Endothelial cell of umbilical vein (primary cell): Measurements from ENCODE around the gene BRSK1. TPM values are rescaled to one million over a fixed set of nuclear protein-coding genes. Genes with fewer than 3 reads are reported as not detected.

Experiments used
- BruUV-seq: library from RNA; stranded (reverse); fragments of 400-500 nt; replicated peaks from 2 replicates; lab custom pipeline; 2021; lab: Mats Ljungman, UMichigan
- CTCF ChIA-PET: fragments of 300-600, 350-600 bp; sonication (Branson Sonifier 250); formaldehyde crosslinking; loops from one replicate; lab custom pipeline; 2021; ENCODE audit warnings: antibody characterized with exemption, inconsistent platforms; lab: Charles Lee
- POLR2A ChIA-PET: fragments of 300-600, 350-600 bp; sonication (Branson Sonifier 250); formaldehyde crosslinking; loops from one replicate; lab custom pipeline; 2021; ENCODE audit warnings: antibody characterized with exemption, inconsistent platforms; lab: Charles Lee
- DNase-seq: peaks from one replicate; pipeline ENCODE4 v3.0.0-alpha.2; 2011; ENCODE audit warnings: low read depth, low spot score
- FAIRE-seq: peaks from 2 replicates; lab custom pipeline; 2011; peaks lifted over from hg19 to GRCh38; lab: Jason Lieb, UNC
- H2AFZ ChIP-seq: 2 replicates; pipeline ENCODE4 v1.6.0; 2012; ENCODE audit warnings: low read depth, low read length, control low read depth, inconsistent platforms
- H3K27ac ChIP-seq: 2 replicates; pipeline ENCODE4 v1.5.1; 2011; ENCODE audit warnings: low read depth, mild to moderate bottlenecking, control low read depth, low read length, moderate library complexity; ENCODE audit not compliant: insufficient read depth
- H3K27me3 ChIP-seq, 2 experiments: 2 replicates each; pipeline versions ENCODE4 v1.6.0 to v1.6.1; 2011; ENCODE audit warnings: low read length in 2 of 2, mixed read lengths in 1 of 2; ENCODE audit not compliant: control insufficient read depth in 2 of 2, insufficient read depth in 2 of 2
- H3K36me3 ChIP-seq, 2 experiments: 2 replicates in 1 of 2; 3 replicates in 1 of 2; pipeline ENCODE4 v1.5.1; 2011; ENCODE audit warnings: low read length in 2 of 2, mild to moderate bottlenecking in 1 of 2, moderate library complexity in 1 of 2; ENCODE audit not compliant: control insufficient read depth in 2 of 2, insufficient read depth in 2 of 2; ENCODE audit errors: extremely low read depth in 1 of 2
- H3K4me1 ChIP-seq: 3 replicates; pipeline ENCODE4 v1.5.1; 2011; ENCODE audit warnings: mild to moderate bottlenecking, low read length; ENCODE audit not compliant: control insufficient read depth, insufficient read depth; ENCODE audit errors: extremely low read depth
- H3K4me2 ChIP-seq: 2 replicates; pipeline ENCODE4 v1.6.1; 2011; ENCODE audit warnings: low read length, control low read depth, mixed read lengths; ENCODE audit not compliant: insufficient read depth
- H3K4me3 ChIP-seq, 3 experiments: fragments of 200-600 bp in 1 of 3; sonication (generic), shearing (Covaris generic) in 1 of 3; replicated peaks in 1 of 3; 2 replicates each; pipeline ENCODE4 v1.5.1; 2011 to 2016; ENCODE audit warnings: control low read depth in 3 of 3, low read length in 3 of 3, mild to moderate bottlenecking in 2 of 3, inconsistent platforms in 1 of 3, low read depth in 1 of 3, moderate library complexity in 1 of 3; ENCODE audit not compliant: insufficient read depth in 1 of 3
- H3K79me2 ChIP-seq: 2 replicates; pipeline ENCODE4 v1.6.0; 2012; ENCODE audit warnings: low read length, inconsistent platforms; ENCODE audit not compliant: control insufficient read depth, insufficient read depth
- H3K9ac ChIP-seq: replicated peaks from 2 replicates; pipeline ENCODE3; 2011; ENCODE audit warnings: low read length, control low read depth; ENCODE audit not compliant: insufficient read depth; ENCODE audit errors: extremely low read depth
- H3K9me1 ChIP-seq: replicated peaks from 3 replicates; pipeline ENCODE4 v1.6.0; 2011; ENCODE audit warnings: mild to moderate bottlenecking, low read length; ENCODE audit not compliant: control insufficient read depth, insufficient read depth; ENCODE audit errors: extremely low read depth
- H3K9me3 ChIP-seq: replicated peaks from 2 replicates; pipeline ENCODE4 v1.5.1; 2012; ENCODE audit warnings: low read length, inconsistent platforms; ENCODE audit not compliant: control insufficient read depth, insufficient read depth
- H4K20me1 ChIP-seq: replicated peaks from 2 replicates; pipeline ENCODE3; 2011; ENCODE audit warnings: mild to moderate bottlenecking, low read length; ENCODE audit not compliant: control insufficient read depth, insufficient read depth; ENCODE audit errors: extremely low read depth
- EZH2 ChIP-seq: IDR thresholded peaks from 2 replicates; pipeline ENCODE4 v1.6.1; 2012; ENCODE audit warnings: borderline replicate concordance, low read depth, mild to moderate bottlenecking, moderate library complexity, low read length, inconsistent platforms; ENCODE audit not compliant: severe bottlenecking
- FOS ChIP-seq: IDR thresholded peaks from 2 replicates; pipeline ENCODE4 v1.6.1; 2011; ENCODE audit warnings: mild to moderate bottlenecking, low read length, moderate library complexity, borderline replicate concordance; ENCODE audit not compliant: insufficient read depth
- GATA2 ChIP-seq: IDR thresholded peaks from 2 replicates; pipeline ENCODE4 v1.7.0; 2011; ENCODE audit warnings: low read depth, mild to moderate bottlenecking, moderate library complexity, mixed read lengths, low read length; ENCODE audit not compliant: insufficient read length, insufficient read depth
- JUN ChIP-seq: IDR thresholded peaks from 2 replicates; pipeline ENCODE4 v1.6.1; 2011; ENCODE audit warnings: borderline replicate concordance, low read depth; ENCODE audit not compliant: insufficient read length, insufficient read depth
- MYC ChIP-seq: IDR thresholded peaks from one replicate; pipeline ENCODE4 v1.6.1; 2011; ENCODE audit warnings: mild to moderate bottlenecking, low read depth, low read length
- POLR2A ChIP-seq: IDR thresholded peaks from 2 replicates; pipeline ENCODE4 v1.6.1; 2012; ENCODE audit warnings: low read depth, mild to moderate bottlenecking, control low read depth, low read length
- POLR2AphosphoS5 ChIP-seq: IDR thresholded peaks from 2 replicates; pipeline ENCODE4 v1.6.1; 2012; ENCODE audit warnings: low read depth, mild to moderate bottlenecking, control low read depth, low read length, moderate library complexity; ENCODE audit not compliant: insufficient read depth
- dilution Hi-C: fragments of 300-500 bp; cut with MboI; formaldehyde crosslinking; loops from one replicate; pipeline ENCODE4 v1.15.0; 2019; ENCODE audit warnings: low sequenced_read_pairs; ENCODE audit not compliant: extremely low pct_ligation_motif_present
- intact Hi-C: fragments of 100-400 bp; cut with micrococcal nuclease; formaldehyde crosslinking; loops from one replicate; pipeline ENCODE4 v1.10.0; 2022
- polyA plus RNA-seq, 4 experiments: library from polyadenylated mRNA; depleted of rRNA in 3 of 4; stranded (reverse) in 3 of 4; unstranded in 1 of 4; fragments of >200 nt; gene quantifications; 2 replicates each; pipeline versions ENCODE4 v1.2.1 to v1.2.3, GENCODE V29; 2011 to 2012; ENCODE audit warnings: missing spikeins in 1 of 4
- total RNA-seq: library from RNA; stranded (reverse); gene quantifications from 2 replicates; pipeline ENCODE4 v1.2.3, GENCODE V29; 2021
- TF ChIP-seq, protein P1 (sequence below), 2 donors: IDR thresholded peaks; 1 replicate in 1 of 2; 2 replicates in 1 of 2; pipeline ENCODE4 v1.5.1; 2011; ENCODE audit warnings: low read length in 2 of 2, mild to moderate bottlenecking in 2 of 2, moderate library complexity in 2 of 2, control low read depth in 1 of 2, inconsistent platforms in 1 of 2, low read depth in 1 of 2; ENCODE audit not compliant: insufficient read depth in 1 of 2; ENCODE audit errors: extremely low read depth in 1 of 2
- TF ChIP-seq, protein P2 (sequence below): IDR thresholded peaks from 2 replicates; pipeline ENCODE4 v1.6.1; 2011; ENCODE audit not compliant: insufficient read depth, insufficient read length

BRSK1 gene
- total and polyA plus RNA-seq, 2 donors (not counting 3 experiments of a cell fraction or from before 2014, with no cell fraction given), result 0.33 to 0.44 TPM

DNA sequence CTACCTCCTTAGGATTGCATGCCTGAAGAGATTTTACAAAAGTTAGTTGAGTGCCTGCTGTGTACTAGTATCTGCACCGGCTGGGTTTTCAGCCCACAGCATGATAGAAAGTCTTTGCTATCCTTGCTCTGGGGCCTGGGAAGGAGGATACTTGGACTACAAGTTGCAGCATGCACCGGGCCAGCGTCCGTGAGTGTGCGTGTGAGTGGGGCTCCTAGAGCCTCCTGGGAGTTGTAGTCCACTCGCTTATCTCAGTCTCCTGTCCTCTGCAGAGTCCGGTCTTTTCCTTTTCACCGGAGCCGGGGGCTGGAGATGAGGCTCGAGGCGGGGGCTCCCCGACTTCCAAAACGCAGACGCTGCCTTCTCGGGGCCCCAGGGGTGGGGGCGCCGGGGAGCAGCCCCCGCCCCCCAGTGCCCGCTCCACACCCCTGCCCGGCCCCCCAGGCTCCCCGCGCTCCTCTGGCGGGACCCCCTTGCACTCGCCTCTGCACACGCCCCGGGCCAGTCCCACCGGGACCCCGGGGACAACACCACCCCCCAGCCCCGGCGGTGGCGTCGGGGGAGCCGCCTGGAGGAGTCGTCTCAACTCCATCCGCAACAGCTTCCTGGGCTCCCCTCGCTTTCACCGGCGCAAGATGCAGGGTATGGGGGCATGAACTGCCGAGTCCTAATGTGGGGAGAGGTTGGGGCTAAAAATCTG lies 20.6 kb downstream of the BRSK1 start:
- Histone ChIP-seq H3K27ac (no peak overlapping the region), H3K9ac (no peak overlapping the region), H3K79me2 (no peaks in the 10 kb centered on the region), H3K4me1 (no peaks in the 10 kb centered on the region), H2AFZ (no peak overlapping the region), H3K4me3 (no peak overlapping the region), H3K27me3 (peaks cover 0 to 3% of the 10 kb centered on the region in 2 experiments), H4K20me1 (no peaks in the 10 kb centered on the region), H3K9me3 (no peaks in the 10 kb centered on the region), H3K9me1 (no peaks in the 10 kb centered on the region), H3K4me2 (no peak overlapping the region), H3K36me3 (no peaks in the 10 kb centered on the region)
- no peak for DNase-seq
- intact Hi-C loops, result loop anchor here (5.0 kb wide), 1 partner anchor 162 kb away; no protein-coding TSS in a partner anchor
- FAIRE-seq, result no peak
- dilution Hi-C loops, result no loop called here
- ChIA-PET CTCF (no interaction called here), POLR2A (no interaction called here)
- BruUV-seq, result no TSS peak
- TF ChIP-seq POLR2A (no peak), POLR2AphosphoS5 (no peak), GATA2 (no peak), FOS (no peak), JUN (no peak), EZH2 (no peak), MYC (no peak)
- TF ChIP-seq, protein P1, sequence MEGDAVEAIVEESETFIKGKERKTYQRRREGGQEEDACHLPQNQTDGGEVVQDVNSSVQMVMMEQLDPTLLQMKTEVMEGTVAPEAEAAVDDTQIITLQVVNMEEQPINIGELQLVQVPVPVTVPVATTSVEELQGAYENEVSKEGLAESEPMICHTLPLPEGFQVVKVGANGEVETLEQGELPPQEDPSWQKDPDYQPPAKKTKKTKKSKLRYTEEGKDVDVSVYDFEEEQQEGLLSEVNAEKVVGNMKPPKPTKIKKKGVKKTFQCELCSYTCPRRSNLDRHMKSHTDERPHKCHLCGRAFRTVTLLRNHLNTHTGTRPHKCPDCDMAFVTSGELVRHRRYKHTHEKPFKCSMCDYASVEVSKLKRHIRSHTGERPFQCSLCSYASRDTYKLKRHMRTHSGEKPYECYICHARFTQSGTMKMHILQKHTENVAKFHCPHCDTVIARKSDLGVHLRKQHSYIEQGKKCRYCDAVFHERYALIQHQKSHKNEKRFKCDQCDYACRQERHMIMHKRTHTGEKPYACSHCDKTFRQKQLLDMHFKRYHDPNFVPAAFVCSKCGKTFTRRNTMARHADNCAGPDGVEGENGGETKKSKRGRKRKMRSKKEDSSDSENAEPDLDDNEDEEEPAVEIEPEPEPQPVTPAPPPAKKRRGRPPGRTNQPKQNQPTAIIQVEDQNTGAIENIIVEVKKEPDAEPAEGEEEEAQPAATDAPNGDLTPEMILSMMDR (IDR thresholded peaks at IDR 0.05; ENCODE audit: extremely low read depth in 1 of 2, insufficient read depth in 1 of 2, low read depth in 1 of 2, low read length in 2 of 2), result no peak
- TF ChIP-seq, protein P2, sequence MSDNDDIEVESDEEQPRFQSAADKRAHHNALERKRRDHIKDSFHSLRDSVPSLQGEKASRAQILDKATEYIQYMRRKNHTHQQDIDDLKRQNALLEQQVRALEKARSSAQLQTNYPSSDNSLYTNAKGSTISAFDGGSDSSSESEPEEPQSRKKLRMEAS, result no peak
